HG02763 (cell line): ENCODE data around the gene C19orf12.

Experiments used
- ATAC-seq: cut with Tn5 transposase; IDR thresholded peaks from one replicate; pipeline ENCODE4 v1.9.1; 2021; ENCODE audit warnings: mild to moderate bottlenecking, moderate library complexity; ENCODE audit not compliant: unreplicated experiment

Gene C19orf12

DNA sequence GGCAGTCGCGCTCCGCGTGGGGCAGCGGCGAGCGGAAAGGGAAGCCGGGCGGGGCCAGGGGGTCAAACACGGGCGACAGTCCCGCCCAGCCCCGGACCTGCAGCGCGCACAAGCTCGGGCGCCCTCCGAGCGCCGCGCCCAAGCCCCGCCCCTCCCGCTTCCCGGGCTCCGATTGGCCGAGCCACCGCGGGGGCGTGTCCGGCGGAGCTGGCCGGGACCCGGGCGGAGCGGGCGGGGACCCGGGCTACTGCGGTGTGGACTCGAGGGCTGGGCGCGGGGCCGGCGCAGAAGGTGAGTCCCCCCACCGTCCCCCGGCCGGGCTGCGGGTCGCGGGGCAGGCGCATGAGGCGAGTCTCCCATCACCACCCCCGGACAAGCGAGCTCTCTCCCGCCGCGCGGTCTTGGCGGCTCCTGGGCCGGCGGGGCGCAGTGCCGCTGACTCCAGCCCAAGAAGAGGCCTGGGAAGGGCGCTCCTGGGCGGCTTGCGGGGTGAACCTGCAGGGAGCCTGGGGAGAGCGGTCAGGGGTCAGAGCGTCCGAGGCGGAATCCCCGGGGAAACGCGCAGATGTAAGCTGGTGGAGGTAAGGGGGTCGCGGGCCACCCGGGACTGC lies 49.7 kb downstream of the C19orf12 start, which contains the start of gene PLEKHF1:
Gene PLEKHF1, plus strand, starts transcription at position 247 of the 611 bp plus-strand sequence. CDS start 8,379 bp downstream, outside the sequence.
- peak; percentile 87 for ATAC-seq

DNA sequence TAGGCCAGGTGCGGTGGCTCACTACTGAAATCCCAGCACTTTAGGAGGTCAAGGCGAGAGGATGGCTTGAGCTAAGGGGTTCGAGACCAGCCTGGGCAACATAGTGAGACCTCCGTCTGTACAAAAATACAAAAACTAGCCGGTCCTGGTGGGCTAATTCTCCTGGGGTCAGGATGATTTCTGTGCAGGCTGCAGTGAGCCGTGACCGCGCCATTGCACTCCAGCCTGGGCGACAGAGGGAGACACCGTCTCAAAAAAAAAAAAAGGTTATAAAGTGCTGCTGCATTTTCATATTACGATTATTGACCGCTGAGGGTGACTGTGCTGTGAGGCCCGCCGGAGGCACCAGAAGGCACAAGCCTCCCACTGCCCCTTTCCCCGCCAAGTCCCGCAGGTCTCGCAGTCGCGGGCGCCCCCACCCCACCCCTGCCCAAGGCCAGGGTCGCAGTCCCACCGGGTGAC lies 50.3 kb downstream of the C19orf12 start:
- no peak for ATAC-seq

DNA sequence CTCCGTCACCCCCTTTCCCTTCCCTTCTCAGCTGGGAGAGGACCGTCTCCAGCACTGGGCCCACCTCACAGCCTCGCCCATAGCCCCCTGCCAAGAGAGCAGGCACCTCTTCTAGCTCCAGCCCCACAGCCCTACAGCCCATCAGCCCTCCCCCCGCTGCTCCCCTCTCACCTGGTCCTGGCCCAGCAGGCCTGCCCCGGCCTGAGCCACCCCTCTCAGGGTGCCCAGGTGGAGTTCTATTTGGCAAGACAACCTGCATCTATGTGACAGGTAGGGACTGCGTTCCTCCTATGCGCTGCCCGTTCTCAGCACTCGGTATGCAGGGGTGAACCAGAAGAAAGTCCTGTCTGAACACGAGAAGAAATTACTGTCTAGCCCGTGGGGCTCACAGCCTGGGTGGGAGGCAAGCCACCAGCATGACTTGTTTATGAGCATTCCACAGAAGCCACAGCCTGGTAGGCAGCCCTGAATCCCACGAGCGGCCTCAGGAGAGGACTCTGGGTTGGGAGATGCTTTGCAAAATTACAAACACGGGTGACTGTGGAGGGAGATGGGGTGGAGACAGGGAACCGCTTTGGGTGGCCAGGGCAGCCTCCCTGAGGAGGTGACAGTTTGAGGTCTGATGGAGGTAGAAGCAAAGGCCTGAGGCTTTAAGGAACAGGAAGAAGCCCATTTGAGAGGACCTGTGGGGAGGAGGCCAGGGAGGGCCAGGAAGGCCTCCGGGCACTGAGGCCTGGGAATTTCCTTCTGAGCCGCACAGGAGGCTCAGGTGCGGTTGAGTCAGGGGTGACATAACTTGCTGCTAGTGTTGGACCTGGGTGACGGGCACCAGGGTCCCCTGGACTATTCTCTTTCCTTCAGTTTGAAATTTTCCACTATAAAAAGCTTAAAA lies 51.0 kb downstream of the C19orf12 start:
- ATAC-seq = no peak

DNA sequence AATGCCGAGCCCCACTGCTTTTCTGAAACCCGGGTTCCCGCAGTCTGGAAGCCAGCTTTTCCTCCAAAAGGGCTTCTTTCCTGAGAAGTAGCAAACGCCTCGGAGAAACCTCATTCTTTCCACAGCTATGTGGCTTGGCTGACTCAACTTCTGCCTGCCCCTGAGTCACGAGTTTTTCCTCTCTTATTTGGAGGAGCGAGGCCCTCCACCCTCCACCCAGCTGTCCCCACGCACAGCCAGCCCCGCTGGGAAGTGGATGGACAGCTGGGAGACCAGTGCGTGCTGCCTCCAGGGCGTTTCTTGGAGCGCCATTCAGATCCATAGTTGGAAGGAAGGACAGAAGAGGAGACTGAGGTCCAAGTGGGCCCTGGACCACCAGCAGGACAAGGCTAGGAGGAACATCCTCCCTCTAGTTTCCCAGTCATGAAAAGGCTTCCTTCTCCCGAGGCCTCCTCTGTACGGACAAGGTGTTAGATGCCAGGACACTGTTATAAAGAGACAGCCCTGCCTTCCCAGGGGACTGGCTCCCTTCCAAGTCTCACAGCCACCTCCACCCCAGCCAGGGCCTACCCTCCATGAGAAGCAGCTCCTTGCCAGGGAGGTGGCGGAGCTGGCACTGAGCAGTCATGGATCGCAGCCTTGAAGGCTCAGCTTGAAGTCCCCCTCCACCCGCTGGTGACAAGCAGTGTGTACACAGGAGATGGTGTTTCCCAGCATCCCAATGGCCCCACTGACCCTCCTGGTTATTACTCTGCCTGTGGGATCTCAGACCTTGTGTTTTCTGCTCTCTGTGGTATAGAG lies 52.3 kb downstream of the C19orf12 start:
- no peak for ATAC-seq

DNA sequence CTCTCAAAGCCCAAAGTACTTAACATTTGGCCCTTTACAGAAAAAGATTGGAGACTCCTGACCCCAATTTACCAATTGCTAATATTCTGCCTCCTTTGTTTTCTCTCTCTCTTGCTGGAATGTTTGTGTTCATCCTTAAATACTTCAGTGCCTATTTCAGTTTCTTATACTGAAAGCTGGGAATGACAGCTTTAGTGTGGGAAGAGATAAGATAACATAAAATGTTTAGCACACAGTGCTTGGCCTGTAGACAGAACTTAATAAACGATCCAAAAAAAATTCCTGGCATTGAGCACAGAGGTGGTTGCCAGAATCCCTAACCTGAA lies 52.8 kb downstream of the C19orf12 start:
- ATAC-seq = no peak

DNA sequence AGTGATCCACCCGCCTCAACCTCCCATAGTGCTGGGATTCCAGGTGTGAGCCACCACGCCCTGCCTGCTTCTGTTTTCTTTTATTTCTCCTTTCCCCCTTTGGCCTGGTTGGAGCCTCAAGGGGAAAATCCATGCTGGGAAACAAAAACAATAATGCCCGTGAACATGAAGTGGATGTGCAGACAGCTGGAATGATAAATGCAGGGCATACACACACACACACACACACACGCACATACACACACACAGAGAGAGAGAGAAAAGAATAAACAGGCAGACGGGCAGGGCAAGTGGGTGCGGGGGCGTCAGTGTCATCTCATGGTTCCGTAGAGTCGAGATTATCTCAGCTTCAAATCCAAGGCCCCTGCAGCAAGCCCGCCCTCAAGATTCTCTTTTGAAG lies 54.2 kb downstream of the C19orf12 start:
- ATAC-seq = no peak

- no peak for ATAC-seq
Measured at GRCh38 chr19:29658221-29658991, 56.7 kb downstream of the C19orf12 start.

- ATAC-seq = no peak
Measured at GRCh38 chr19:29655648-29656335, 59.3 kb downstream of the C19orf12 start.

- ATAC-seq = no peak
Measured at GRCh38 chr19:29653398-29653797, 61.7 kb downstream of the C19orf12 start.

GRCh38 chr19:29651622-29652394 lies 63.3 kb downstream of the C19orf12 start:
- ATAC-seq = no peak

- no peak for ATAC-seq
Measured at GRCh38 chr19:29650772-29651387, 64.2 kb downstream of the C19orf12 start.
